GM12878 (cell line): Measurements from ENCODE around the gene ZNF513. TPM values are rescaled to one million over a fixed set of nuclear protein-coding genes. Genes with fewer than 3 reads are reported as not detected.

Experiments
- ATAC-seq: fragments of 200-7000 bp; cut with Tn5 transposase; 3 replicates; pipeline ENCODE4 v1.9.1; 2020; ENCODE audit warnings: mild to moderate bottlenecking, moderate library complexity
- BruUV-seq: library from RNA; stranded (reverse); fragments of 400-500 nt; replicated peaks from 2 replicates; lab custom pipeline; 2021; lab: Mats Ljungman, UMichigan
- CTCF ChIA-PET: fragments of 300-600 bp; sonication (Branson Sonifier 250); formaldehyde crosslinking; extraction: SDS; loops from one replicate; lab custom pipeline; 2021; ENCODE audit warnings: inconsistent platforms; lab: Yijun Ruan, JAX
- POLR2A ChIA-PET: fragments of 350-600 bp; formaldehyde crosslinking; extraction: SDS; loops from one replicate; lab custom pipeline; 2021; ENCODE audit warnings: inconsistent platforms; lab: Charles Lee
- RAD21 ChIA-PET: fragments of 300-600 bp; sonication (Branson Sonifier 250); formaldehyde crosslinking; loops from one replicate; lab custom pipeline; 2023; ENCODE audit warnings: antibody characterized with exemption; ENCODE audit not compliant: unreplicated experiment; lab: Charles Lee
- SMC1A ChIA-PET: fragments of 300-600 bp; sonication (Branson Sonifier 250); formaldehyde crosslinking; loops from one replicate; lab custom pipeline; 2023; ENCODE audit not compliant: unreplicated experiment, uncharacterized antibody; lab: Charles Lee
- DNase-seq: peaks from one replicate; pipeline ENCODE4 v3.0.0-alpha.2; 2011; ENCODE audit warnings: low read depth, low spot score
- FAIRE-seq: peaks from 3 replicates; lab custom pipeline; 2011; peaks lifted over from hg19 to GRCh38; lab: Jason Lieb, UNC
- H2AFZ ChIP-seq: 2 replicates; pipeline ENCODE4 v1.6.0; 2011; ENCODE audit warnings: low read depth, low read length, control low read depth; ENCODE audit not compliant: control insufficient read depth
- H3K27ac ChIP-seq: 2 replicates; pipeline ENCODE4 v1.5.1; 2011; ENCODE audit warnings: control low read depth; ENCODE audit not compliant: control insufficient read depth, insufficient read depth
- H3K27me3 ChIP-seq, 2 experiments: replicated peaks in 1 of 2; 2 replicates each; pipeline versions ENCODE4 v1.6.0 to v1.6.1; 2011; ENCODE audit warnings: low read length in 1 of 2; ENCODE audit not compliant: control insufficient read depth in 2 of 2, insufficient read depth in 2 of 2
- H3K36me3 ChIP-seq, 2 experiments: 2 replicates each; pipeline ENCODE4 v1.5.1; 2011; ENCODE audit warnings: low read length in 1 of 2; ENCODE audit not compliant: control insufficient read depth in 2 of 2, insufficient read depth in 2 of 2
- H3K4me1 ChIP-seq: 2 replicates; pipeline ENCODE4 v1.6.1; 2011; ENCODE audit warnings: mild to moderate bottlenecking, low read length, moderate library complexity, mixed read lengths; ENCODE audit not compliant: control insufficient read depth, insufficient read depth
- H3K4me2 ChIP-seq: 2 replicates; pipeline ENCODE4 v1.6.0; 2011; ENCODE audit warnings: control low read depth; ENCODE audit not compliant: control insufficient read depth, insufficient read depth
- H3K4me3 ChIP-seq: fragments of 200-600 bp; sonication (generic); 2 replicates; pipeline ENCODE4 v1.5.1; 2016
- H3K79me2 ChIP-seq: 2 replicates; pipeline ENCODE4 v1.6.0; 2011; ENCODE audit warnings: low read length; ENCODE audit not compliant: control insufficient read depth, insufficient read depth
- H3K9ac ChIP-seq: 2 replicates; pipeline ENCODE4 v1.8.0; 2011; ENCODE audit warnings: low read length, control low read depth, mixed read lengths; ENCODE audit not compliant: control insufficient read depth, insufficient read depth
- H3K9me3 ChIP-seq: replicated peaks from 3 replicates; pipeline ENCODE4 v1.5.1; 2011; ENCODE audit warnings: mild to moderate bottlenecking, low read length; ENCODE audit not compliant: control insufficient read depth, insufficient read depth
- H4K20me1 ChIP-seq: 2 replicates; pipeline ENCODE4 v1.6.0; 2011; ENCODE audit not compliant: control insufficient read depth, insufficient read depth
- ATF2 ChIP-seq: IDR thresholded peaks from 2 replicates; pipeline ENCODE4 v1.6.1; 2012; ENCODE audit warnings: low read length, inconsistent platforms
- DPF2 ChIP-seq: fragments of 450-650 bp; IDR thresholded peaks from 2 replicates; pipeline ENCODE4 v1.6.1; 2017; ENCODE audit warnings: mild to moderate bottlenecking
- EED ChIP-seq: sonication (generic); IDR thresholded peaks from 2 replicates; pipeline ENCODE4 v1.6.1; 2016; ENCODE audit warnings: antibody characterized with exemption, low read depth
- EZH2 ChIP-seq: IDR thresholded peaks from 2 replicates; pipeline ENCODE4 v1.6.1; 2012; ENCODE audit warnings: low read depth, mild to moderate bottlenecking, control low read depth, inconsistent platforms, low read length, borderline replicate concordance; ENCODE audit not compliant: control insufficient read depth
- MTA2 ChIP-seq: fragments of 450-650 bp; IDR thresholded peaks from 2 replicates; pipeline ENCODE4 v1.6.1; 2016; ENCODE audit warnings: low read depth, mild to moderate bottlenecking, moderate library complexity
- PAX8 ChIP-seq: fragments of 450-650 bp; IDR thresholded peaks from 2 replicates; pipeline ENCODE4 v1.6.1; 2017; ENCODE audit warnings: mild to moderate bottlenecking, moderate library complexity
- RAD21 ChIP-seq: IDR thresholded peaks from 2 replicates; pipeline ENCODE4 v1.6.1; 2011; ENCODE audit warnings: mild to moderate bottlenecking, low read depth, low read length, moderate library complexity; ENCODE audit not compliant: insufficient read depth
- SMC3 ChIP-seq: IDR thresholded peaks from 2 replicates; pipeline ENCODE4 v1.6.1; 2011; ENCODE audit warnings: low read length, improper control_type of control experiment, borderline replicate concordance
- ZNF622 ChIP-seq: fragments of 450-650 bp; IDR thresholded peaks from 2 replicates; pipeline ENCODE4 v1.6.1; 2017; ENCODE audit warnings: mild to moderate bottlenecking, inconsistent platforms
- WGBS: methylation state at CpG from one replicate; pipeline ENCODE4 v1.1.6; 2016; ENCODE audit warnings: low lambda C conversion rate; ENCODE audit not compliant: insufficient replicate concordance, insufficient coverage; ENCODE audit errors: missing lambda C conversion rate; 5-methylcytosine and 5-hydroxymethylcytosine counted together
- in situ Hi-C: fragments of 300-500 bp; cut with MboI; formaldehyde crosslinking; loops from 9 replicates; pipeline ENCODE4 v1.14.3; 2018; ENCODE audit warnings: mixed read lengths
- intact Hi-C: fragments of 100-400 bp; cut with micrococcal nuclease; formaldehyde crosslinking; loops from one replicate; pipeline ENCODE4 v1.14.2; 2022; ENCODE audit not compliant: unreplicated experiment
- polyA plus RNA-seq, 11 experiments: library from polyadenylated mRNA; depleted of rRNA in 4 of 11; unstranded in 6 of 11; stranded (reverse) in 5 of 11; fragments of >200 nt; fragmentation: Nextera tagmentation in 4 of 11; fragmentation: Illumina TruSeq in 1 of 11; extraction: Ambion mirVana in 4 of 11; extraction: Trizol in 1 of 11; gene quantifications; 1 replicate in 1 of 11; 2 replicates in 10 of 11; pipeline versions ENCODE4 v1.2.1 to v1.2.3, GENCODE V29; 2011 to 2016; ENCODE audit warnings: inconsistent platforms in 2 of 11, missing spikeins in 2 of 11, low read depth in 1 of 11
- total RNA-seq, 4 experiments: library from RNA; depleted of rRNA in 3 of 4; stranded (reverse); fragments of >200 nt in 3 of 4; fragmentation: Illumina TruSeq in 1 of 4; extraction: Trizol in 1 of 4; gene quantifications; 2 replicates each; pipeline versions ENCODE4 v1.2.1 to v1.2.3, GENCODE V29; 2013 to 2021

Gene ZNF513
- total and polyA plus RNA-seq, 10 of the 15 experiments (the other 5 are each of a cell fraction or from before 2014, with no cell fraction given): 0.06 to 16.4 (median 5.6) TPM

DNA sequence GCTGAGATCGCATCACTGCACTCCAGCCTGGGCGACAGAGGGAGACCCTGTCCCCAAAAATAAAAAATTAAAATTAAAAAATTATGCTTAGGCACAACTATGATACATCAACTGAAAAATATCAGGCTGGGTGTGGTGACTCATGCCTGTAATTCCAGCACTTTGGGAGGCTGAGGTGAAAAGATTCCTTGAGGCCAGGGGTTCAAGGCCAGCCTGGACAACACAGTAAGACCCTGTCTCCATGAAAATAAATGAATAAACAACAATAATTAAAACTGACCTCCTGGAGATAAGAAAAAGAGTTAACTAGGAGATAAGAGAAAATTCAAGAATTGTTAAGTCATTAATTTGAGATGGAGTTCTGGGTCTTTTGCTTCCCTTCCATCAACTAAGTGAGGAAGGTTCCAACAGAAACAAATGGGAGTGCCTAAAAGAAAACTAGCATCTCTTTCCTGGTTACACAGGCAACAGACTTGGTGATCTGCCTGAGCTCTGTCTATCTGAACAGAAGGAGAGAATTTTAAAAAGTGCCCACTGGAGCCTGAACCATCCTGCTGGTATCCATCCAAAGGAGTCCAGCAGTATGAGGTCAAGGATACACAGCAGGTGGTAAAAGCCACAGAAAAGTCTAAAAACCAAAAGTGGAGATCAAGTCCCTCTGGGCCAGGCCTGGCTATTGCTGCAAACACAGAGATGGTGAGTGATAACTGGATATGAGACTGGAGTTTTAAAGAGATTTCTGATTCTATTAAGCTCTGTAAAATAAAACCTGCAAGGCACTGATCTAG lies 20.0 kb upstream of the ZNF513 start (continued):
- no peak for TF ChIP-seq RAD21
- TF ChIP-seq ZNF622: no peak
- TF ChIP-seq PAX8: no peak
- no peak for TF ChIP-seq EED
- TF ChIP-seq, all 136 proteins: peak for 0

- intact Hi-C loops: no loop called here
- no peak for TF ChIP-seq ATF2
- TF ChIP-seq DPF2: no peak
- TF ChIP-seq SMC3: no peak
- TF ChIP-seq EZH2: no peak
- TF ChIP-seq MTA2: no peak
- TF ChIP-seq, all 136 proteins: peak for 0
- H3K4me2 ChIP-seq: no peak overlapping the region
- H3K79me2 ChIP-seq: peaks cover 84% of the 10 kb centered on the region
- no peaks in the 10 kb centered on the region for H3K27me3 ChIP-seq
- ChIA-PET POLR2A (no interaction called here), RAD21 (no interaction called here), SMC1A (interaction anchor here (1.4 kb wide), 1 partner anchor 11 kb away, joined by 4 read pairs; the partner anchor contains the start of gene PPM1G), CTCF (interaction anchor here (1.2 to 1.8 kb wide), 2 partner anchors 23 to 32 kb away, joined by 4 to 6 read pairs; no protein-coding TSS in a partner anchor)
- DNase-seq: no peak
- no peak for ATAC-seq
- BruUV-seq: no TSS peak
- no peaks in the 10 kb centered on the region; the same call in 2 of the 3 replicates for H3K9me3 ChIP-seq
- no peak overlapping the region for H3K9ac ChIP-seq
- WGBS: 83% methylated on average over 5 of the region's 5 CpGs
- no peak overlapping the region for H3K27ac ChIP-seq
- no peaks in the 10 kb centered on the region for H3K4me1 ChIP-seq
- no peak overlapping the region for H3K4me3 ChIP-seq
- in situ Hi-C loops: no loop called here
- no peak overlapping the region for H2AFZ ChIP-seq
- FAIRE-seq: no peak
- H4K20me1 ChIP-seq: no peaks in the 10 kb centered on the region
- peaks cover 0 to 3% of the 10 kb centered on the region in 2 experiments; a peak in 1 of 4 replicates for H3K36me3 ChIP-seq
Measured at GRCh38 chr2:27398962-27399361, 18.4 kb upstream of the ZNF513 start.
